HFFc6 (cell line): Measurements from ENCODE around the gene NKAIN1. TPM values are rescaled to one million over a fixed set of nuclear protein-coding genes. Genes with fewer than 3 reads are reported as not detected.

ENCODE experiments used
- DNase-seq: peaks from one replicate; pipeline ENCODE4 v3.0.0-alpha.2; 2018
- H3K27ac Mint-ChIP-seq: 2 replicates; pipeline ENCODE4 v1.8.0; 2020; ENCODE audit warnings: mild to moderate bottlenecking, mixed read lengths
- H3K27me3 Mint-ChIP-seq: 2 replicates; pipeline ENCODE4 v1.8.0; 2021; ENCODE audit warnings: mild to moderate bottlenecking, moderate library complexity, mixed read lengths; ENCODE audit not compliant: insufficient read depth
- H3K36me3 Mint-ChIP-seq: 2 replicates; pipeline ENCODE4 v1.8.0; 2021; ENCODE audit warnings: low read depth, mixed read lengths
- H3K4me1 Mint-ChIP-seq: 2 replicates; pipeline ENCODE4 v1.8.0; 2020; ENCODE audit warnings: low read depth, mixed read lengths
- H3K4me3 Mint-ChIP-seq: 2 replicates; pipeline ENCODE4 v1.8.0; 2020; ENCODE audit warnings: mild to moderate bottlenecking, moderate library complexity, mixed read lengths
- H3K9me3 Mint-ChIP-seq: 2 replicates; pipeline ENCODE4 v1.8.0; 2020; ENCODE audit warnings: mild to moderate bottlenecking, mixed read lengths
- total RNA-seq, 6 experiments: library from RNA; stranded (reverse); fragmentation: NEBNext Ultra II Directional; extraction: Animal tissue kit (Norgen Biotek cat#: 25700); gene quantifications; 2 replicates in 1 of 6; 3 replicates in 5 of 6; pipeline ENCODE4 v1.2.3, GENCODE V29; 2021
- TF ChIP-seq, protein P1 (sequence below): fragments of 200-600 bp; sonication (generic); IDR thresholded peaks from 2 replicates; pipeline ENCODE4 v1.5.0; 2021; ENCODE audit warnings: antibody characterized with exemption, mild to moderate bottlenecking

Gene NKAIN1
- total RNA-seq, 6 experiments from 2014 or later: not detected

GRCh38 chr1:31218705-31219104 is 21.0 kb downstream of the NKAIN1 start:
- H3K4me1 Mint-ChIP-seq: no peaks in the 10 kb centered on the region
- no peak overlapping the region for H3K27ac Mint-ChIP-seq
- H3K27me3 Mint-ChIP-seq: peaks cover 21% of the 10 kb centered on the region
- TF ChIP-seq, protein P1, sequence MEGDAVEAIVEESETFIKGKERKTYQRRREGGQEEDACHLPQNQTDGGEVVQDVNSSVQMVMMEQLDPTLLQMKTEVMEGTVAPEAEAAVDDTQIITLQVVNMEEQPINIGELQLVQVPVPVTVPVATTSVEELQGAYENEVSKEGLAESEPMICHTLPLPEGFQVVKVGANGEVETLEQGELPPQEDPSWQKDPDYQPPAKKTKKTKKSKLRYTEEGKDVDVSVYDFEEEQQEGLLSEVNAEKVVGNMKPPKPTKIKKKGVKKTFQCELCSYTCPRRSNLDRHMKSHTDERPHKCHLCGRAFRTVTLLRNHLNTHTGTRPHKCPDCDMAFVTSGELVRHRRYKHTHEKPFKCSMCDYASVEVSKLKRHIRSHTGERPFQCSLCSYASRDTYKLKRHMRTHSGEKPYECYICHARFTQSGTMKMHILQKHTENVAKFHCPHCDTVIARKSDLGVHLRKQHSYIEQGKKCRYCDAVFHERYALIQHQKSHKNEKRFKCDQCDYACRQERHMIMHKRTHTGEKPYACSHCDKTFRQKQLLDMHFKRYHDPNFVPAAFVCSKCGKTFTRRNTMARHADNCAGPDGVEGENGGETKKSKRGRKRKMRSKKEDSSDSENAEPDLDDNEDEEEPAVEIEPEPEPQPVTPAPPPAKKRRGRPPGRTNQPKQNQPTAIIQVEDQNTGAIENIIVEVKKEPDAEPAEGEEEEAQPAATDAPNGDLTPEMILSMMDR: no peak
- no peaks in the 10 kb centered on the region for H3K36me3 Mint-ChIP-seq
- DNase-seq: no peak
- peaks cover 7% of the 10 kb centered on the region for H3K9me3 Mint-ChIP-seq
- no peak overlapping the region for H3K4me3 Mint-ChIP-seq

DNA sequence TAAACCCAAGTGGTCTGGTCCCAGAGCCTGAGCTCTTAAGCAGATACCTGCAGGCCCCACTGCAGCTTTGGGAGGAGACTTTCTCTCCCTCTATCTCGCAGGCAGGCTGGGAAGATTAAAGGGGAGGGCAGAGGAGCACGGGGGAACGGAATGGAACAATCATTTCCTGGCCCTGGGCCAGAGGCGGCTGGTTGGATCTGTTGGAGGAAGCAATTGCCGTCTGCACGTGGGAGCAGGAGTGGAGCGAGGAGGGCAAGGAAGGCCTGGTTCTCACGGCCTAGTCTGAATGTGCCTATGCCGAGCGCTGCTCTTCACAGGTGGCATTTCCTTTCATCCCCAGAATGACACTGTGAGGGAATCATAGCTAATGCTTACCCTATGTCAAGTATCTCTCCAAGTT is 23.7 kb downstream of the NKAIN1 start:
- Mint-ChIP-seq H3K9me3 (peaks cover 31% of the 10 kb centered on the region), H3K36me3 (peaks cover 9% of the 10 kb centered on the region), H3K27ac (no peak overlapping the region), H3K27me3 (peaks cover 16% of the 10 kb centered on the region), H3K4me3 (no peak overlapping the region), H3K4me1 (no peaks in the 10 kb centered on the region)
- DNase-seq: no peak
- TF ChIP-seq, protein P1: no peak

GRCh38 chr1:31215065-31215570 is 24.6 kb downstream of the NKAIN1 start:
- peaks cover 16% of the 10 kb centered on the region for H3K36me3 Mint-ChIP-seq
- no peak for DNase-seq
- H3K27ac Mint-ChIP-seq: no peak overlapping the region
- H3K4me1 Mint-ChIP-seq: no peaks in the 10 kb centered on the region
- H3K9me3 Mint-ChIP-seq: peaks cover 39% of the 10 kb centered on the region
- H3K4me3 Mint-ChIP-seq: no peak overlapping the region
- TF ChIP-seq, protein P1: no peak
- peaks cover 16% of the 10 kb centered on the region for H3K27me3 Mint-ChIP-seq

- Mint-ChIP-seq H3K27me3 (peaks cover 21% of the 10 kb centered on the region), H3K9me3 (peaks cover 45% of the 10 kb centered on the region), H3K4me3 (no peak overlapping the region), H3K27ac (no peak overlapping the region), H3K36me3 (peaks cover 16% of the 10 kb centered on the region), H3K4me1 (no peaks in the 10 kb centered on the region)
- TF ChIP-seq, protein P1: peak; percentile 27
- no peak for DNase-seq
Observed at GRCh38 chr1:31214316-31215064, 25.2 kb downstream of the NKAIN1 start.

DNA sequence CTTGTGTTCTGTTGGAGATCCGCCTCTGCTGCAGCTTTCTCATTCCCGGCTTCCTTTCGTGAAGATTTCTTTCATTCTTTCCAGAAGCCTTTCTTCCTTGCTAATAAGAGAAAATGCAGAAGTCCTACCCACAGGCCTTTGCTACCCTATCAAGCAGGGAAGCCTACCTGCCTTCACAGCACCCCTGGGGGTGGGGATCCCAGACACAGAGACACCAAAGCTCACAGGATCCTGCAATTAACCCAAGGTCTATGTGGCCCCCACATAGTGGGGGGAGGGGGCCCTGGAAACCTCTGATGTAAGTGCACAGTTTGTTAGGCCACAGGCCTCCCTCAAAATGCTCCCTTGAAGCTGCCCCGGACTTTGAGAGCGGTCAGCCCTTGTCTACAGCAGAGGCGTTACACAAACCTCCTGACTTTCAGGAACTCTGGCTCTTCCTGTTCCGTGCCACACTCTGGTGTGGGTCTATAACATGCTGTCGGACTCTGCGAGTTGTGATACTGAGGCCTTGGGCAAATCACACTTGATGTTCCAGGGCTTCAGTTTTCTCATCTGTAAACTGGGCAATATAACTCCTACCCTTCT is 31.2 kb downstream of the NKAIN1 start:
- H3K27me3 Mint-ChIP-seq: peaks cover 15% of the 10 kb centered on the region
- no peaks in the 10 kb centered on the region for H3K4me1 Mint-ChIP-seq
- TF ChIP-seq, protein P1: no peak
- H3K4me3 Mint-ChIP-seq: no peak overlapping the region
- no peak overlapping the region for H3K27ac Mint-ChIP-seq
- no peak for DNase-seq
- H3K9me3 Mint-ChIP-seq: peaks cover 38% of the 10 kb centered on the region
- H3K36me3 Mint-ChIP-seq: peaks cover 16% of the 10 kb centered on the region
